Fibroblast of skin of scalp (primary cell): ENCODE measurements around the gene SLC24A4.

Experiments
- DNase-seq: peaks from one replicate; pipeline ENCODE4 v3.0.0-alpha.2; 2013

Gene SLC24A4

DNA sequence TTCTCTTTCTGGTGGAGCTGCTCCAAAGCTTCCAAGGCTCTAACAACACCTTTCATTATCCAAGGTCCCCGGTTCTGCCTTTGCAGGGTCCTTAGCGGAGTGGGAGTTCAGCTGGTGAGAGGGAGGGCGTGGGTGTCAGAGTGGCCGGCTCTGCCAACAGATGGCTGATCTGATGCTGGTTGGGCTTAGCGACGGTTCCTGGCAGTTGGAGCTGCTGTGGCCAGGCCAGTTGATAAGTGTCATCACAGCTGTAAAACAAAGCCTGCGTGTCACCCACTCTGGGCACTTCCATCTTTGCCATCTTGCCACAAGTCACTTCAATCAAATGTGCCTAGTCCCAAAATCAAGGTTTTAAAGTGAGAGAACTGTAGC, 226.9 kb downstream of the SLC24A4 start:
- DNase-seq: peak; percentile 50
